NT2/D1 (cell line): Measurements from ENCODE around the gene SLC37A1.

ENCODE experiments used
- DNase-seq: peaks from one replicate; pipeline ENCODE4 v3.0.0-alpha.2; 2011; ENCODE audit warnings: low read depth, low spot score
- H3K27me3 ChIP-seq: 2 replicates; pipeline ENCODE4 v1.6.0; 2011; ENCODE audit warnings: mild to moderate bottlenecking; ENCODE audit not compliant: insufficient read length, insufficient read depth
- H3K36me3 ChIP-seq: 2 replicates; pipeline ENCODE4 v1.6.1; 2011; ENCODE audit warnings: mild to moderate bottlenecking, low read length, mixed read lengths; ENCODE audit not compliant: insufficient read depth, insufficient read length
- H3K4me1 ChIP-seq: 2 replicates; pipeline ENCODE4 v1.5.1; 2011; ENCODE audit not compliant: insufficient read depth, insufficient read length
- H3K4me3 ChIP-seq: 2 replicates; pipeline ENCODE4 v1.5.1; 2011; ENCODE audit warnings: low read depth; ENCODE audit not compliant: insufficient read length
- H3K9ac ChIP-seq: 2 replicates; pipeline ENCODE4 v1.6.0; 2011; ENCODE audit warnings: low read depth; ENCODE audit not compliant: insufficient read length
- H3K9me3 ChIP-seq: 2 replicates; pipeline ENCODE4 v1.5.1; 2011; ENCODE audit warnings: mild to moderate bottlenecking, low read length; ENCODE audit not compliant: insufficient read depth
- SUZ12 ChIP-seq: IDR thresholded peaks from 2 replicates; pipeline ENCODE4 v1.6.1; 2011; ENCODE audit not compliant: insufficient read length, insufficient read depth; ENCODE audit errors: extremely low read depth
- YY1 ChIP-seq: IDR thresholded peaks from 2 replicates; pipeline ENCODE4 v1.6.1; 2011; ENCODE audit not compliant: insufficient read length, insufficient read depth
- ZNF274 ChIP-seq: IDR thresholded peaks from 2 replicates; pipeline ENCODE4 v1.6.1; 2011; ENCODE audit warnings: mild to moderate bottlenecking, low read depth, low read length

Gene SLC37A1

GRCh38 chr21:42498012-42498411 lies 15.6 kb upstream of the SLC37A1 start:
- H3K27me3 ChIP-seq: peaks cover 45% of the 10 kb centered on the region

DNA sequence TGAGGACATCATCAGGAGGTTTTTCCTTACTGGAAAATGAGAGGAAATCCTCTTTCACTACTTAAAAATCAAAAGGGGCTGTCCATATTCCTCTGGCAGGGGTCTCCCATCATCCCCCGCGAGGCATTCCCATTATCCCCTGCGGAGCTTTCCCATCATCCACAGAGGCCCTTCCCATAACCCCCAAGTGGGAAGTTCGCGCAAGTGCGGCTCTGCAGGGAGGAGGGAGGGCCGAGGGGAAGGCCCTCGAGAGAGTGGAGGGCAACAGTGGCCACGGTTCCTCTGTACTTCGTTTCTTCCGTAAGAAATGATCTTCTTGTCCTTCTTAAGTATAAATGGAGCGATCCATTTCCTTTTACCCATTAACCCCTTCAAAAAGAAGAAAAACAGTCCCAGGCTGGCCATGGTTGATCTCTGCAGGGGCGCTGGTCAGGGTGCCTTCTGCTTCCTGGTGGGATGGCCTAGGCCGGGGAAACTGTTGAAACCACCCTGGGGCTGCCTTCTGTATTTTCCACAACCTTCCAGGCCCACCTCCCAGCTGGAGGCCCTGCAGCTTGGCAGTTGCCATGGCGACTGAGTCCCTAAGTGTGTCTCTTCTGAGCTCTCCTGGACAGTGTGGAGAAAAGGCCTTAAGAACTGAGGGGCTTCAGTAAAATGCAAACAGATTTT lies 14.1 kb upstream of the SLC37A1 start:
- Histone ChIP-seq H3K4me3 (no peak overlapping the region), H3K27me3 (peaks cover 41% of the 10 kb centered on the region), H3K9me3 (no peaks in the 10 kb centered on the region), H3K36me3 (no peaks in the 10 kb centered on the region), H3K4me1 (peaks cover 5% of the 10 kb centered on the region), H3K9ac (no peak overlapping the region)
- no peak for DNase-seq
- TF ChIP-seq YY1: no peak
- no peak for TF ChIP-seq ZNF274
- no peak for TF ChIP-seq SUZ12

More at GRCh38 chr21:42498012-42498411, 15.6 kb upstream of the SLC37A1 start:
- Histone ChIP-seq H3K9me3 (no peaks in the 10 kb centered on the region), H3K36me3 (no peaks in the 10 kb centered on the region), H3K4me1 (peaks cover 5% of the 10 kb centered on the region), H3K9ac (no peak overlapping the region), H3K4me3 (no peak overlapping the region)
- DNase-seq: no peak
- TF ChIP-seq SUZ12 (no peak), ZNF274 (no peak), YY1 (no peak)

DNA sequence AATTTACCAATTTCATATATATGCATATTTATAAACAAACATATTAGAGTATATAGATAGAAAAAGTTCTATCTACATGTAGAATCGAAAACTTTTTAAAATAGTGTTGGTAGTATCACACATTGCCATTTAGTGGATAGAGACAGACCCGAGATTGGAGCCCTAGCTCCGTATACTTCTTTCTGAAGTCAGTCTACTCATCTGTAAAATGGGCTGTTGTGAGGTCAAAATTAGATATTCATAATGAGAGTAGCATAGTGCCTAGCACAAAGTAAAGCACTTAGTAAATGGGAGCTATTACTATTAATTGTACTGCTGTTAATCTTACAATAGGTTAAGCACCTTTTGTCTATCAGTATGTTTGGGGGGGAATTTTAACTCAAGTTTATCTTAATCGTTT lies 13.4 kb upstream of the SLC37A1 start:
- Histone ChIP-seq H3K4me1 (peaks cover 5% of the 10 kb centered on the region), H3K27me3 (peaks cover 36% of the 10 kb centered on the region), H3K4me3 (no peak overlapping the region), H3K9ac (no peak overlapping the region), H3K9me3 (no peaks in the 10 kb centered on the region), H3K36me3 (no peaks in the 10 kb centered on the region)
- TF ChIP-seq SUZ12: no peak
- no peak for TF ChIP-seq YY1
- TF ChIP-seq ZNF274: no peak
- DNase-seq: no peak

- Histone ChIP-seq H3K27me3 (peaks cover 31% of the 10 kb centered on the region), H3K9ac (no peak overlapping the region), H3K9me3 (no peaks in the 10 kb centered on the region), H3K4me3 (no peak overlapping the region), H3K36me3 (no peaks in the 10 kb centered on the region), H3K4me1 (peaks cover 4% of the 10 kb centered on the region)
- TF ChIP-seq YY1: no peak
- TF ChIP-seq ZNF274: no peak
- no peak for TF ChIP-seq SUZ12
- no peak for DNase-seq
Observed at GRCh38 chr21:42500736-42501135, 12.9 kb upstream of the SLC37A1 start.

DNA sequence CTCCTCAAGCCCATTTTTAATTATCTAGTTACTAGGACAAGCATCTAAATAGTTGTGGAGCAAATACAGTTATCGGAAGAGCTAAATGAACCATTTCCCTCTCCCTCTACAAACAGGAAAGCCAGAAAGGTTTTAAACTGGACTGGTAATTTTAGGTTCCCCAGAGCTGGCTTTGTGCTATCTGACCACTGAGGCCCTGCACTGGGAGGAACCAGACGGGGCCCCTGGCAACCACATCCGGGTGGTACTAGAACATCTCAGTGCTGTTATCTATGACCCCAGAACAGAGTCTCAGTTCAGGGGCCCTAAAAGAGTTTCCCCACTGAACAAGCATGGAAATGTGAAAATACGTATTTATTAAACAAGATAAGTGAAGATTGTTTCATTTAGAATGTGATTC lies 9.9 kb upstream of the SLC37A1 start:
- peaks cover 6% of the 10 kb centered on the region for H3K27me3 ChIP-seq
- no peak for DNase-seq
- no peak overlapping the region for H3K4me3 ChIP-seq
- TF ChIP-seq SUZ12 (no peak), ZNF274 (no peak)
- no peak overlapping the region for H3K9ac ChIP-seq
- H3K36me3 ChIP-seq: no peaks in the 10 kb centered on the region
- no peaks in the 10 kb centered on the region; the same call in 1 of the 2 replicates for H3K9me3 ChIP-seq
- H3K4me1 ChIP-seq: no peaks in the 10 kb centered on the region

DNA sequence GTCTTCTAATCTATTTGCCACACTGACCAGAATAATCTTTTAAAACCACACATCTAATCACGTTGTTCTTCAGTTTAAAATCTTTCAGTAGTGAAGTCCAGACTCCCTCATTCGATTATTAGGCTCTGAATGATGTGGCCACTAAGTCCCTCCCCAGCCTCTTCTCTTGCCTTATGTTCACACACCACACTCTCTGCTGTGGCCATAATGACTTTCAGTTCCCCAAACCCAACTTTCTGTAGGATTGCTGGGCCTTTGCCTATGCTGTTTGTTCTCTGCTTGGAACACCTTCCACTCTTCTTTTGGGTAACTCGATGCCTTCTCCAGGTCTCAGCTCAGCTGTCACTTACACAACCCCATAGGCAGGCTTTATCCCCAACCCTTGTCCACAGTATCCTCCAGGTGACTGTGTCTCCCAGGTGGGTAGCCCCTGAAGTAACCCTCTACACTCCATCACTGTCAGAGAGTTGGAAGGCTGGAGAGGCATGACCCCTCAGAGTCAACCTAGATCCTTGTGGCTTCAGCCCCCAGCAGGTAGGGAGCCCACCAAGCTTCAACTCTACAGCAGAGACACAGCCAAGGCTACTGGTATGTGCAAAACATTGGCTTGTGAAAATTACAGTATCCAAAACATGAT lies 8.4 kb upstream of the SLC37A1 start:
- H3K27me3 ChIP-seq: no peaks in the 10 kb centered on the region
- no peaks in the 10 kb centered on the region for H3K4me1 ChIP-seq
- H3K36me3 ChIP-seq: no peaks in the 10 kb centered on the region
- no peak for DNase-seq
- TF ChIP-seq ZNF274: no peak
- no peak for TF ChIP-seq SUZ12
- H3K9ac ChIP-seq: no peak overlapping the region
- no peak overlapping the region for H3K4me3 ChIP-seq
- H3K9me3 ChIP-seq: no peaks in the 10 kb centered on the region; the same call in 1 of the 2 replicates

DNA sequence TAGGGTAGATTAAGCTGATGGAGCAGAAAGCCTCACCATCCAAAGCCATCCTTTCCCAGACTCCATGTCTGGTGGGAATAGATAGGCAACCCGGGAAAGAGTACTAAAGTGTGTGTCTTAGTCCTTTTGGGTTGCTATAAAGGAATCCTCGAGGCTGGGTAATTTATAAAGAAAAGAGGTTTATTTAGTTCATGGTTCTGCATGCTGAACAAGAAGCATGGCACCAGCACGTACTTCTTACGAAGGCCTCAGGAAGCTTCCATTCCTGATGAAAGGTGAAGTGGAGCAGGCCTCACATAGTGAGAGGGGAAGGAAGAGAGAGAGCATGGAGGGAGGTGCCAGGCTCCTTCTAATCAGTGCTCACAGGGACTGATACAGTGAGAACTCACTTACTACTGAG lies 6.2 kb upstream of the SLC37A1 start:
- Histone ChIP-seq H3K27me3 (no peaks in the 10 kb centered on the region), H3K9ac (no peak overlapping the region), H3K4me1 (no peaks in the 10 kb centered on the region), H3K36me3 (no peaks in the 10 kb centered on the region), H3K4me3 (no peak overlapping the region), H3K9me3 (no peaks in the 10 kb centered on the region; the same call in 1 of the 2 replicates)
- TF ChIP-seq ZNF274: no peak
- TF ChIP-seq SUZ12: no peak
- no peak for TF ChIP-seq YY1
- DNase-seq: no peak
